Cardiac septum (tissue), 1 donor: ENCODE measurements around the gene UGT1A4. TPM values are rescaled to one million over a fixed set of nuclear protein-coding genes. Genes with fewer than 3 reads are reported as not detected.
"Not testable (repeated sequence)": the region's sequence is repeated elsewhere in the genome, so short reads cannot be mapped to it uniquely, and the experiment has no call there.

Experiments used
- DNase-seq: peaks from one replicate; pipeline ENCODE4 v3.0.0-alpha.2; 2020; ENCODE audit warnings: low spot score
- intact Hi-C: fragments of 100-400 bp; cut with DNase I; formaldehyde crosslinking; loops from one replicate; pipeline ENCODE4 v1.14.0; 2022
- total RNA-seq: library from RNA; stranded (reverse); fragmentation: NEBNext Ultra II Directional; extraction: Animal tissue kit (Norgen Biotek cat#: 25700); gene quantifications from one replicate; pipeline ENCODE4 v1.2.1, GENCODE V29; 2021
- donor health status: DM: no; HTN: no; CAD: no.

Gene UGT1A4
- total RNA-seq, 1 donor from 2014 or later: not detected

DNA sequence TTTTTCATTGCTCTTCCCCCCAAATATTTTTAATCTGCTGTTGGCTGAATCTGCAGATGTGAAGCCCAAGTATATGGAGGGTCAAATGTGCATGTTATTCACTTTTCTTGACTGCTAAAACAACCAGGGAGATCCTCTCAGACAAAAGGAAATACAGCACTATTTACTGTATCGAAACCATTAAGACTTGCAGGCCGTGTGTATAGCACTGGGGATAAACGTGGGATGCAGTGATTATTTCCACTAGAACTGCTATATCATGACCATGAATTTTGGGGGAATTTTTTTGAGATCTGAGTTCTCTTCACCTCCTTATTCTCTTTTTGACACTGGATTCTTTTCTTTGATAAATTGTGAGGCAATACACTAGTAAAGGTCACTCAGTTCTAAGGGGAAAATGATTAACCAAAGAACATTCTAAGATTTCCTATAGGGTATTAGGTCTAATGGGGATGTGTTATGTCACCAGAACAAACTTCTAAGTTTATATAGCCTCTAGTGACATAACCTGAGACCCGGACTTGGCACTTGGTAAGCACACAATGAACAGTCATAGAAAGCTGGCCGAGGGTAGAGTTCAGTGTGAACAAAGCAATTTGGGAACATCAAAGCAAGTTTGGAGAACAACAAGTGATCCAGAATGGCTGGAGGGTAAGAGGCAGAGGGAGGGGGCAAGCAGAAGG is 26.7 kb downstream of the UGT1A4 start:
- intact Hi-C loops: no loop called here
- no peak for DNase-seq

DNA sequence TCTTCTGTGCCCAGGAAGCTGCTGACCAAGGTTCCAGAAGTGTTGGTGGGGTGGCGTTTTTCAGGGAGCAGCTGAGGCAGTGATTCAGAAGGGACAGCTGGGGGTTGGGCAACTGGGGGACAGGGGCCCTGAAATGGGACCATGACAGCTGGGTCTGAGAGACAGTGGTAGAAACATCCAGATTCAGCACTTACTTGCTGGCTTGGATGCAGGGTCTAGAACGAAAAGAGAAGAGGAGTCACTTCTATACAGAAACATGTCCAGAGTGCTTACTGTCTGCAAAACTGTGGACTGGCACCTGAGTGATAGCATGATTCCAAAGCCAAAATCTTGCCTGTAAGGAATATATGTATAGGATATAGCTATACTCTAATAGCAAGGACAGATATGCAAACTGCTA is 27.3 kb downstream of the UGT1A4 start:
- DNase-seq, intact Hi-C loops: not testable (repeated sequence)

DNA sequence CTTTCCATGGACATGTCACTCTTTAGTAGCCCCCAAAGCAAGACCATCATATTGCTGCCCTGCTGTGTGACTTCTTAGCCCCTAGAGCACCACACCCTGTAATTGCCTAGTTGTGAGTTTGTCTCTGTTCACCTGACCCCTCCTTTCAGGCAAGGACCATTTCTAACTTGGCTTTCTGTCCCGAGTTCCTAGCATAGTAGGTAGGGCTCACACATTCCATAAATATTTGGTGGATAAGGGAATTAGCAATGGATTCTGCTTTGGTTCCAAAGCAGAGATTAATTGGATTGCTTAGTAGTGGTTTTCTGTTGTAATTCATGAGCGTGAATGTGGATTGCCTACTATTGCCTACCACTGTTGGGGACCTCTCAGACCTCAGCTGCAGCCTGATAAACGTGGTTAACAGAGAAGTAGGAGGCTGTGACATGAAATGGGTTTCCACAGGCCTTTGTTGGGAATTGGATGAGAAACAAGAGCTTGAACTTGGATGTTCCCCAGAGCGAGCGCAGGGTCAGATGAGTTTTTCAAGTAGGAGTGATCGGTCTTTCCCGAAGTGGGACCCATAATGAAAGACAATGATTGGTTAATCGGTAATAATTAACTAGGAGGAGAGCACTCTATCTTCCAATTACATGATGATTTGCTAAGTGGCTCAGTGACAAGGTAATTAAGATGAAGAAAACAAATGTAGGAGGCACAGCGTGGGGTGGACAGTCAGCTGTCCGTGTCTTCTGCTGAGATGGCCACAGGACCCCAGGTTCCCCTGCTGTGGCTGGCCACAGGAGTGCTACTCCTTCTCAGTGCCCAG is 28.1 kb downstream of the UGT1A4 start:
- DNase-seq: no peak
- intact Hi-C loops: no loop called here

DNA sequence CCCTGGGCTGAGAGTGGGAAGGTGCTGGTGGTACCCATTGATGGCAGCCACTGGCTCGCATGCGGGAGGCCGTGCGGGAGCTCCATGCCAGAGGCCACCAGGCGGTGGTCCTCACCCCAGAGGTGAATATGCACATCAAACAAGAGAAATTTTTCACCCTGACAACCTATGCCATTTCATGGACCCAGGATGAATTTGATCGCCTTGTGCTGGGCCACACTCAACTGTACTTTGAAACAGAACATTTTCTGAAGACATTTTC is 28.7 kb downstream of the UGT1A4 start:
- intact Hi-C loops: no loop called here
- DNase-seq: no peak

DNA sequence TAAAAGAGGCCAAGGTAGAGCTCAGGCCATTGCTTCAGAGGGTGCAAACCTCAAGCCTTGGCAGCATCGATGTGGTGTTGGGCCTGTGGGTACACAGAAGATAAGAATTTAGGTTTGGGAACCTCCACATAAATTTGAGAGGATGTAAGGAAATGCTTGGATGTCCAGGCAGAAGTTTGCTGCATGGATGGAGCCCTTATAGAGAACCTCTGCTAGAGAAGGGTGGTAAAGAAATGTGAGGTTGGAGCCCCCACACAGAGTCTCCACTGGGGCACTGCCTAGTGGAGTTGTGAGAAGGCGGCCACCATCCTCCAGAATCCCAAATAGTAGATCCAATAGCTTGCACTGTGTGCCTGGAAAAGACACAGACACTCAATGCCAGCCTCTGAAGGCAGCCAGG is 32.2 kb downstream of the UGT1A4 start:
- intact Hi-C loops: not testable (repeated sequence)

DNA sequence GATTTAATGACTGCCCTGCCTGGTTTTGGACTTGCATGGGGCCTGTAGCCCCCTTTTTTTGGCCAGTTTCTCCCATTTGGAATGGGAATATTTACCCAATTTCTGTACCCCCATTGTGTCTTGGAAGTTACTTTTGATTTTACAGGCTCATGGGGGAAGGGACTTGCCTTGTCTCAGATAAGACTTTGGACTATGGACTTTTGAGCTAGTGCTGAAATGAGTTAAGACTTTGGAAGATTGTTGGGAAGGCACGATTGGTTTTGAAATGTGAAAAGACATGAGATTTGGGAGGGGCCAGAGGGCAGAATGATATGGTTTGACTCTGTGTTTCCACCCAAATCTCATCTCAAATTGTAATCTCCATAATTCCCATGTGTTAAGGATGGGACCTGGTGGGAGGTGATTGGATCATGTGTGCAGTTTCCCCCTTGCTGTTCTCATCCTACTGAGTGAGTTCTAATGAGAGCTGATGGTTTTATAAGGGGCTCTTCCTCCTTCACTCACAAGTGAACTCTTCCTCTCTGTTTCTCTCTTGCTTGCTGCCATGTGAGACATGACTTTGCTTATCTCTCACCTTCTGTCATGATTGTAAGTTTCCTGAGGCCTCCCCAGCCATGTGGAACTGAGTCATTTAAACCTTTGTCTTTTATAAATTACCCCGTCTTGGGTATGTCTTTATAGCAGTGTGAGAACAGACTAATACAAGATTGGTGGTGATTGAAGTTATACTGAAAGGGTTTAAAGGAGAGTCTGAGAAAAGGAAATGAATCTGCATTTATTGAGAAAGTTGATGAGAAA is 32.9 kb downstream of the UGT1A4 start:
- intact Hi-C loops, DNase-seq: not testable (repeated sequence)

More for the DNA sequence above, 32.2 kb downstream of the UGT1A4 start:
- not testable (repeated sequence) for DNase-seq

DNA sequence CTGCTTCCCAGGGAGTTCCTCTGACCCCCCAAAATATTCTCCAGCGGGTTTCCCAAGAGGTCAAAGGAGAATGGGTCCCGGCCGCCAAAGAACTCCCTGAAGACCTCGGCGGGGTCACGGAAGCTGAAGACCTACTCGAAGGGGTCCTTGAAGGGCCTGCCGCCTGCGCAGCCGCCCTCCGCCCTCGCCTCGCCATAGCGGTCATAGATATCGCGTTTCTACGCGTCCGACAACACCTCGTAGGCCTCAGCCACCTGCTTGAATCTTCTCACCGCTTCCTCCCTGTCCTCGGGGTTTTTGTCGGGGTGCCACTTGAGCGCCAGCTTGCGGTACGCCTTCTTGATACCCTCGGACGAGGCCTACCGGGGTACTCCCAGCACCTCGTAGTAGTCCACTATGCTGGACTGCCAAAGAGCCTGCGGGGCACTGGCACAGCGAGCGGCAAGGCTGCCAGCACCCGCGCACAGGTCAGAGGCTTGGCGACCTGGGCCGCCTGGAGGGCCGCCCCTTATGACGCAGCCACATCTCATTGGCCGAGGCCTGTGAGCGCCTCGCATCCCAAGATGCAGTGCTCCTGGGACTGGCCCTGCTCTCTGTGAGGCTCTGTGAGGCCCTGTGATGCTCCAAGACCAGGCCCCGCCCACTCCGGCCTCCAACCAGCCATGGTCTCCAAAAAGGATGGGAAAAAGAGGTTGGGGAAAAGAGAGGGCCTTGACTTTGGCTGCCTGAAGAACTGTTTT is 36.5 kb downstream of the UGT1A4 start:
- no peak for DNase-seq
- intact Hi-C loops: no loop called here

DNA sequence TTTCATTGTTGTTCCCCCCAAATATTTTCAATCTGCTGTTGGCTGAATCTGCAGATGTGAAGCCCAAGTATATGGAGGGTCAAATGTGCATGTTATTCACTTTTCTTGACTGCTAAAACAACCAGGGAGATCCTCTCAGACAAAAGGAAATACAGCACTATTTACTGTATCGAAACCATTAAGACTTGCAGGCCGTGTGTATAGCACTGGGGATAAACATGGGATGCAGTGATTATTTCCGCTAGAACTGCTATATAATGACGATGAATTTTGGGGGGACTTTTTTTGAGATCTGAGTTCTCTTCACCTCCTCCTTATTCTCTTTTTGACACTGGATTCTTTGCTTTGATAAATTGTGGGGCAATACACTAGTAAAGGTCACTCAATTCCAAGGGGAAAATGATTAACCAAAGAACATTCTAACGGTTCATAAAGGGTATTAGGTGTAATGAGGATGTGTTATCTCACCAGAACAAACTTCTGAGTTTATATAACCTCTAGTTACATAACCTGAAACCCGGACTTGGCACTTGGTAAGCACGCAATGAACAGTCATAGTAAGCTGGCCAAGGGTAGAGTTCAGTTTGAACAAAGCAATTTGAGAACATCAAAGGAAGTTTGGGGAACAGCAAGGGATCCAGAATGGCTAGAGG is 38.0 kb downstream of the UGT1A4 start:
- DNase-seq: no peak
- intact Hi-C loops: no loop called here

DNA sequence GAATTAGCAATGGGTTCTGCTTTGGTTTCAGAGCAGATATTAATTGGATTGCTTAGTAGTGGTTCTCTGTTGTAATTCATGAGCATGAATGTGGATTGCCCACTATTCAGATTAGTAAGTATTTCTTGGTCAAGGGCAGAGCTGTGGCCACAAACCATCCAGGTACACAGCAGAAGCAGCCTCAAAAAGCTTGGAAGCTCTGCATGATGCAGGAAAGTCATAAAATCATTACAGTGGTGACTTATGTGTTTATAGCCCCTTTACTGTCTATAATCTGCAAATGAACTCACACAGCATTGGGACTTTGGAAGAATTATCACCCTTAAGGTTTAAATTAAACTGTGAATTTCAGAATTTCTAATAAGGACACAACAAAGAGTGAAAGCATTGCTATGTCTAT is 39.6 kb downstream of the UGT1A4 start:
- intact Hi-C loops: no loop called here
- DNase-seq: no peak

DNA sequence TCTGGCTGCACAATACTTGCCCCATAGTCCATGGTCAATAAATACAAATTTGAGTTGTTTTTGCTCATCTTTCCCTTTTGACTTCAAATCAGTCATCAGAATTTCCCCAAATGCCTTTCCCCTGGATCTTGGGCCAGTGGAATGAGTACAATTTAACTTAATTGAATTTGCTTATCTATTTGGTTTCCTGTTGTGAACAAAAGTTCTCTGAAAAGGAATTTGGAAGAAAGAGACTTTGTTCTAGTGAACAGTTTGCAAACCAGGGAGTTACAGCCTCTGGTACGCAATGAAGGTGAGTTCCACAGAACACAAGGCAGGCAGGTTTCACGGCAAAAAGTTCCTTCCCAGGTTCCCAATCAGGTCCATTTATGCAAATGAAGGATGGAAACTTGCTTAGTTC is 40.3 kb downstream of the UGT1A4 start:
- intact Hi-C loops: no loop called here
- DNase-seq: no peak

DNA sequence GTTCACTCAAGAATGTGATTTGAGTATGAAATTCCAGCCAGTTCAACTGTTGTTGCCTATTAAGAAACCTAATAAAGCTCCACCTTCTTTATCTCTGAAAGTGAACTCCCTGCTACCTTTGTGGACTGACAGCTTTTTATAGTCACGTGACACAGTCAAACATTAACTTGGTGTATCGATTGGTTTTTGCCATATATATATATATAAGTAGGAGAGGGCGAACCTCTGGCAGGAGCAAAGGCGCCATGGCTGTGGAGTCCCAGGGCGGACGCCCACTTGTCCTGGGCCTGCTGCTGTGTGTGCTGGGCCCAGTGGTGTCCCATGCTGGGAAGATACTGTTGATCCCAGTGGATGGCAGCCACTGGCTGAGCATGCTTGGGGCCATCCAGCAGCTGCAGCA is 41.5 kb downstream of the UGT1A4 start, which contains the start of gene UGT1A1:
UGT1A1 (plus strand) TSS at position 228 of the 400 bp plus-strand sequence; CDS start at position 246, 18 bp downstream.
- intact Hi-C loops: no loop called here
- no peak for DNase-seq

DNA sequence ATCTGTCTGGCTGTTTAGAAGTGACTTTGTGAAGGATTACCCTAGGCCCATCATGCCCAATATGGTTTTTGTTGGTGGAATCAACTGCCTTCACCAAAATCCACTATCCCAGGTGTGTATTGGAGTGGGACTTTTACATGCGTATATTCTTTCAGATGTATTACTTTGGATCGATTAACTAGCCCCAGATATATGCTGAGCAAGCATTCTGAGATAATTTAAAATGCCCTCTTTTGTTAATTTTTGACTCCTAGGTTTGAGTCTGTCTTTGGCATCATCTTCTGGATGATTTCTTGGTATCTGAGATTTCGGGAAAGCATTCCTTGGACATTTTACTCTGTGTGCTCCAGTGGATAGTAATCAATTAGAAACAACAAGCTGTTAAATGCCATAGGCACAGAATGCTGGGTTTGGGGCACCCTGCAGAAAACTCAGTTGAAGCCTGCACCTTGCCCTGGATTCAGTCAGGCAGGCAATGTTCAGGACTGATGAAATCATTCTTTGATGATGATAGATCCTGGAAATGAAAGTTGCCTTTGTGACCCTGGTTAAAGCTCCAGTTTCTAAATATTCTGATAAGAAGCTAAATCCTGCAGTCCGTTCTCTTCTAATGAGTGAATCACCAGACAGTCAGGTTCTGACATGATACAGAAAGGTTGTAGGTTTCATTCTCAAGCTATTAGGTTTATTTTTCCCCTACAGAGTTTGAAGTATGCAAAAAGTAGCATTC is 42.7 kb downstream of the UGT1A4 start:
- DNase-seq: no peak
- intact Hi-C loops: no loop called here

DNA sequence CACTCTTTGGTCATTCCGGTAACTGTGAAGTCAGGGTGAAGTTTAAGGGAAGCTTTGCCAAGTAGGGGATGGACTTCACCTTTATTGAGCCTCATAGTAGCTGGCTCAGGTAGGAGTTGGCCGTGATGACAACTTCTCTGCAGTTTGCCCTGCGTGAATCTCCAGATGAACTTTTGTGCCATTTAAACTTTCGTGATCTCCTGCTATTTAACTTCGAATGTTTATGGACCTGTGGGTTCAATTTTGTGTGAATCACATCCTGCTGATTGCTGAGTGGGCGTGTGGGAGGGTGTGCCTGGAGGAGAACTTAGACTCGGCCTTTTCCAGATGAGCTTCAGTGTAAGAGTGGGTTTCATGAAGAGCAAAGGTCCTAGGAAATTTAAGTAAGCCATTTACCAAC is 45.7 kb downstream of the UGT1A4 start:
- intact Hi-C loops: no loop called here
- no peak for DNase-seq

DNA sequence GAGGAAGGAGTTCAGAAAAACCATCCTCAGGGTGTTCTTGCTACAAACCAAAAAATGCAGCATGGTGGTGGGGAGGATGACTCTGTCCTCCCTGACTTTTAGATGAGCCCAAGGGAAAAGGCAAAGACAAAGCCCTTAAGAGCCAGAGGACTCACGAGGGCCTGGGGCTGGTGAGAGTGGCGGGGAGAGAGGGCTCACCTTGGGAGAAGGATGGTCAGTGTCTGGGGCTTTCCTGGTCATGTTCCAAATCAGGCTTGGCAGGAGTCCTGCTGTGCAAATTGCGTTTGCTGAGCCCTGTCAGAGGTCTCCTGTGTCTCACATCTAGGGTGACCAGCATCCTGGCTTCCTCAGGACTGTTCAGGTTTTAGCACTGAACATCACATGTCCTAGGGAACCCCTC is 46.2 kb downstream of the UGT1A4 start:
- intact Hi-C loops: no loop called here
- no peak for DNase-seq

DNA sequence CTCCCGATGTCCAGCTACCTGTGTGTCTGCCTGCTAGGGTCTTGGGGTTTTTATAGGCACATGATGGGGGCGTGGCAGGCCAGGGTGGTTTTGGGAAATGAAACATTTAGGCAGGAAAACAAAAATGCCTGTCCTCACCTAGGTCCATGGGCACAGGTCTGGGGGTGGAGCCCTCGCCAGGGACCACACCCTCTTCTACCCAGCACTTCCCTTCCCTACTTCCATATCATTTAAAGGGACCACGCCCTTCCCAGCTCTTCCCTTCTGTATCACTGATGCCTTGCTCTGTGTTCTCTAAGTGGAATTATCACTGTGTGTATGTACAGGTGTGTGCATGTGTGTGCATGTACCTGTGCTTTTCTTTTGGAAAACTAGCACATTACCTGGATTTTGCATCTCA is 47.9 kb downstream of the UGT1A4 start:
- DNase-seq: no peak
- intact Hi-C loops: no loop called here

DNA sequence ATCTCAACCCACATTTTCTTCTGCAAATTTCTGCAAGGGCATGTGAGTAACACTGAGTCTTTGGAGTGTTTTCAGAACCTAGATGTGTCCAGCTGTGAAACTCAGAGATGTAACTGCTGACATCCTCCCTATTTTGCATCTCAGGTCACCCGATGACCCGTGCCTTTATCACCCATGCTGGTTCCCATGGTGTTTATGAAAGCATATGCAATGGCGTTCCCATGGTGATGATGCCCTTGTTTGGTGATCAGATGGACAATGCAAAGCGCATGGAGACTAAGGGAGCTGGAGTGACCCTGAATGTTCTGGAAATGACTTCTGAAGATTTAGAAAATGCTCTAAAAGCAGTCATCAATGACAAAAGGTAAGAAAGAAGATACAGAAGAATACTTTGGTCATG is 49.5 kb downstream of the UGT1A4 start:
- intact Hi-C loops: no loop called here

DNA sequence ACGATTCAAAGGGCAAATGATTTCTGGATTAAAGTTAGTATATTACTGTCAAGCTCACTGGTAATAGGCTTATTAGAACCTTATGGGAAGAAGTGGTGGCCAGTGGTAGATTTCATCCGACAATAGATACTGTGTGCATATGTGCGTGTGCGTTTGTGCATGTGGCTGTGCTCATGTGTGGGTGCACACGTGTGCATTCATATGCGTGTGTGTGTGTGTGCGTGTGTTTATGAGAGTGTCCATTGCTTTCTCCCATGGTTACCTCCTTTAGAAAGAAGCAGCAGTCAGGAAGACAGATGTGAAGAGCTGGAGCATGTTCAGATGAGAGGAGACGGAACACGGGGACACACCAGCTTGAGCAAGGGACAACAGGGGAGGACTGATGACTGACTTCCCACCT is 50.7 kb downstream of the UGT1A4 start:
- DNase-seq: no peak
- intact Hi-C loops: no loop called here

More for the DNA sequence above, 49.5 kb downstream of the UGT1A4 start:
- DNase-seq: no peak

DNA sequence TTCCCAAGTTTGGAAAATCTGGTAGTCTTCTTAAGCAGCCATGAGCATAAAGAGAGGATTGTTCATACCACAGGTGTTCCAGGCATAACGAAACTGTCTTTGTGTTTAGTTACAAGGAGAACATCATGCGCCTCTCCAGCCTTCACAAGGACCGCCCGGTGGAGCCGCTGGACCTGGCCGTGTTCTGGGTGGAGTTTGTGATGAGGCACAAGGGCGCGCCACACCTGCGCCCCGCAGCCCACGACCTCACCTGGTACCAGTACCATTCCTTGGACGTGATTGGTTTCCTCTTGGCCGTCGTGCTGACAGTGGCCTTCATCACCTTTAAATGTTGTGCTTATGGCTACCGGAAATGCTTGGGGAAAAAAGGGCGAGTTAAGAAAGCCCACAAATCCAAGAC is 53.6 kb downstream of the UGT1A4 start:
- intact Hi-C loops: no loop called here
- DNase-seq: no peak

DNA sequence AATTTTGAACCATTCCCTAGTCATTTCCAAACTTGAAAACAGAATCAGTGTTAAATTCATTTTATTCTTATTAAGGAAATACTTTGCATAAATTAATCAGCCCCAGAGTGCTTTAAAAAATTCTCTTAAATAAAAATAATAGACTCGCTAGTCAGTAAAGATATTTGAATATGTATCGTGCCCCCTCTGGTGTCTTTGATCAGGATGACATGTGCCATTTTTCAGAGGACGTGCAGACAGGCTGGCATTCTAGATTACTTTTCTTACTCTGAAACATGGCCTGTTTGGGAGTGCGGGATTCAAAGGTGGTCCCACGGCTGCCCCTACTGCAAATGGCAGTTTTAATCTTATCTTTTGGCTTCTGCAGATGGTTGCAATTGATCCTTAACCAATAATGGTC is 54.0 kb downstream of the UGT1A4 start:
- intact Hi-C loops: no loop called here
- no peak for DNase-seq
